ENCODE measurements around the gene LMCD1.

GRCh38 chr3:8559351-8559750, 57.7 kb downstream of the LMCD1 start:
- TF ChIP-seq POLR2AphosphoS5 (IDR thresholded peaks at IDR 0.05; ENCODE audit: low read depth, low read length) (no peak), SIN3A (IDR thresholded peaks at IDR 0.05; ENCODE audit: borderline replicate concordance, insufficient read depth, low read length) (no peak), TAF1 (IDR thresholded peaks at IDR 0.05; ENCODE audit: borderline replicate concordance, insufficient read depth, low read length) (no peak), FOXP2 (optimal IDR thresholded peaks at IDR 0.05; ENCODE audit: borderline replicate concordance, extremely low read depth, extremely low read length, insufficient read depth) (no peak)
- TF ChIP-seq, protein P1, sequence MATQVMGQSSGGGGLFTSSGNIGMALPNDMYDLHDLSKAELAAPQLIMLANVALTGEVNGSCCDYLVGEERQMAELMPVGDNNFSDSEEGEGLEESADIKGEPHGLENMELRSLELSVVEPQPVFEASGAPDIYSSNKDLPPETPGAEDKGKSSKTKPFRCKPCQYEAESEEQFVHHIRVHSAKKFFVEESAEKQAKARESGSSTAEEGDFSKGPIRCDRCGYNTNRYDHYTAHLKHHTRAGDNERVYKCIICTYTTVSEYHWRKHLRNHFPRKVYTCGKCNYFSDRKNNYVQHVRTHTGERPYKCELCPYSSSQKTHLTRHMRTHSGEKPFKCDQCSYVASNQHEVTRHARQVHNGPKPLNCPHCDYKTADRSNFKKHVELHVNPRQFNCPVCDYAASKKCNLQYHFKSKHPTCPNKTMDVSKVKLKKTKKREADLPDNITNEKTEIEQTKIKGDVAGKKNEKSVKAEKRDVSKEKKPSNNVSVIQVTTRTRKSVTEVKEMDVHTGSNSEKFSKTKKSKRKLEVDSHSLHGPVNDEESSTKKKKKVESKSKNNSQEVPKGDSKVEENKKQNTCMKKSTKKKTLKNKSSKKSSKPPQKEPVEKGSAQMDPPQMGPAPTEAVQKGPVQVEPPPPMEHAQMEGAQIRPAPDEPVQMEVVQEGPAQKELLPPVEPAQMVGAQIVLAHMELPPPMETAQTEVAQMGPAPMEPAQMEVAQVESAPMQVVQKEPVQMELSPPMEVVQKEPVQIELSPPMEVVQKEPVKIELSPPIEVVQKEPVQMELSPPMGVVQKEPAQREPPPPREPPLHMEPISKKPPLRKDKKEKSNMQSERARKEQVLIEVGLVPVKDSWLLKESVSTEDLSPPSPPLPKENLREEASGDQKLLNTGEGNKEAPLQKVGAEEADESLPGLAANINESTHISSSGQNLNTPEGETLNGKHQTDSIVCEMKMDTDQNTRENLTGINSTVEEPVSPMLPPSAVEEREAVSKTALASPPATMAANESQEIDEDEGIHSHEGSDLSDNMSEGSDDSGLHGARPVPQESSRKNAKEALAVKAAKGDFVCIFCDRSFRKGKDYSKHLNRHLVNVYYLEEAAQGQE (IDR thresholded peaks at IDR 0.05; ENCODE audit: insufficient read depth in 1 of 2, low read depth in 2 of 2, low read length in 2 of 2), result no peak

All from PFSK-1 (cell line).